Measurements from ENCODE around the gene LIPC.

Gene LIPC

DNA sequence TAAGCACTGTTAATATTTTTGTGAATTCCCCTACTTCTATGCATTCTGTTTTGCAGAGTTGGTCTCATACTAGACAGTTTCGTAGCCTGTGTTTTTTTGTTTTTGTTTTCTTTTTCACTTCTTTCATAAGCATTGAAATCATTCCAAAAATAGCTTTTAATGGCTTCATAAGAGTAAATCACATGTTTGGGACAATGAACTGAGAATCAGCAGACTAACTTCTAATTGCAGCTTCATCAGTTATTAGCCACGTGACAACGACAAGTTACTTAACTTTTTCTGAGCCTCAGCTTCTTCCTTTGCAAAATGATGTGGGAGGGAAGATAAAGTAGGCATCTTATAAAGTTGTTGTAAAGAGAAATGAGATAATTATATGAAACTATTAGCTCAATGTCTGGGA, 124.8 kb downstream of the LIPC start:
- Histone ChIP-seq H3K4me1 (ENCODE audit: control insufficient read depth, insufficient read depth, low read length, poor library complexity, severe bottlenecking) (no peaks in the 10 kb centered on the region), H3K27me3 (replicated peaks; ENCODE audit: control insufficient read depth, insufficient read depth, low read length, poor library complexity, severe bottlenecking) (no peaks in the 10 kb centered on the region), H3K36me3 (ENCODE audit: control insufficient read depth, insufficient read depth, low read length) (no peaks in the 10 kb centered on the region)

GRCh38 chr15:58558777-58559176, 127.0 kb downstream of the LIPC start:
- no peak for DNase-seq

More for the DNA sequence above, 124.8 kb downstream of the LIPC start:
- H3K9me3 ChIP-seq (ENCODE audit: control insufficient read depth, low read length): no peaks in the 10 kb centered on the region
- no peak for DNase-seq
- H3K4me3 ChIP-seq (ENCODE audit: insufficient read depth, low read depth, low read length, poor library complexity, severe bottlenecking): no peak overlapping the region
- H3K27ac ChIP-seq (ENCODE audit: insufficient read depth, low read length, poor library complexity, severe bottlenecking): no peak overlapping the region

DNA sequence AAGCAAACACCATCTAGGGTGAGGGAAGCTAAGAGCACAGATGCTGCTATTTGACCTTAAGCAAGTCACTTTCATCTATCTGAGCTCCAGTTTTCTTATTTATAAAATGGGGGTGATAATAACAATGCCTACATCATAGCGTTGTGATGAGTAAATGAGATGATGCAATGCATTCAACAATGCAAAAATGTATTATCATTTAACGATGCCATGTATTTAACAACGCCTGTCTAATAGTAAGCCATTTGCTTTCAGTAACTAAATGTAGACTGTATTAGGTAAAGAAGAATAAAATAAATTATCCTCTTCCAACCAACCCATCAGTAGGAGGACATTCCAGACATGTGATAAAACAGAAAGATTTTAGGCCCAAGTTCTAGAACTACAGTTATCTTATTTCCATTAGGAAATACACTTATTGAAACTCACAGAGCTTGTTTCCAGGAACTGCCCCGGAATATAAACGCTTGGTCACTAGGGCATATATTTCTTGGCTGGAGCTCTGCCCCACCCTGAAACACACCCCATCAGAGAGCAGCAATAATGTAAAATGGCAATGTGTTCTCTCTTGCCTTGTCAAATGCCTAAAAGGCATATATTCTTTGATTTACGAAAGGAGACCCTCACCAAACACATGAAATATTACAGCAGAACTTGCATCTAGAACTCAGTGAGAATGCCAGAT, 128.3 kb downstream of the LIPC start:
- no peaks in the 10 kb centered on the region for H3K27me3 ChIP-seq (replicated peaks; ENCODE audit: control insufficient read depth, insufficient read depth, low read length, poor library complexity, severe bottlenecking)
- DNase-seq: no peak
- H3K9me3 ChIP-seq (ENCODE audit: control insufficient read depth, low read length): no peaks in the 10 kb centered on the region
- H3K4me1 ChIP-seq (ENCODE audit: control insufficient read depth, insufficient read depth, low read length, poor library complexity, severe bottlenecking): no peaks in the 10 kb centered on the region
- H3K27ac ChIP-seq (ENCODE audit: insufficient read depth, low read length, poor library complexity, severe bottlenecking): no peak overlapping the region
- no peak overlapping the region for H3K4me3 ChIP-seq (ENCODE audit: insufficient read depth, low read depth, low read length, poor library complexity, severe bottlenecking)
- H3K36me3 ChIP-seq (ENCODE audit: control insufficient read depth, insufficient read depth, low read length): no peaks in the 10 kb centered on the region

More at GRCh38 chr15:58558777-58559176, 127.0 kb downstream of the LIPC start:
- no peaks in the 10 kb centered on the region for H3K36me3 ChIP-seq (ENCODE audit: control insufficient read depth, insufficient read depth, low read length)
- H3K4me1 ChIP-seq (ENCODE audit: control insufficient read depth, insufficient read depth, low read length, poor library complexity, severe bottlenecking): no peaks in the 10 kb centered on the region
- H3K9me3 ChIP-seq (ENCODE audit: control insufficient read depth, low read length): no peaks in the 10 kb centered on the region
- H3K27me3 ChIP-seq (replicated peaks; ENCODE audit: control insufficient read depth, insufficient read depth, low read length, poor library complexity, severe bottlenecking): no peaks in the 10 kb centered on the region
- no peak overlapping the region for H3K4me3 ChIP-seq (ENCODE audit: insufficient read depth, low read depth, low read length, poor library complexity, severe bottlenecking)
- H3K27ac ChIP-seq (ENCODE audit: insufficient read depth, low read length, poor library complexity, severe bottlenecking): no peak overlapping the region

DNA sequence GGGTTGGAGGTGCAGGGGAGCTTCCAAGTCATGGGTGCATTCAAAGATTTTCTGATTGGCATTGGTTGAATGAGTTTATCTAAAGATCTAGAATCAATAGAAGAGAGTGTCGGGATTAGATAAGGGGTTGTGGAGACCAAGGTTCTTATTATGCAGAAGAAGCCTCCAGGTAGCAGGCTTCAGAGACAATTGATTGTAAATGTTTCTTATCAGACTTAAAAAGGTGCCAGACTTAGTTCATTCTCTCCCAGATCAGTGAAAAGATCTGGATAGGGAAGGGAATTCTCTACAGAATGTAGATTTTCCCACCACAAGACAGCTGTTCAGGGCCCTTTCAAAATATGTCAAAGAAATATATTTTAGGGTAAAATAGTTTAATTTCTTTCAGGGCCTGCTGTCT, 129.5 kb downstream of the LIPC start:
- no peak overlapping the region for H3K4me3 ChIP-seq (ENCODE audit: insufficient read depth, low read depth, low read length, poor library complexity, severe bottlenecking)
- no peaks in the 10 kb centered on the region for H3K9me3 ChIP-seq (ENCODE audit: control insufficient read depth, low read length)
- H3K27ac ChIP-seq (ENCODE audit: insufficient read depth, low read length, poor library complexity, severe bottlenecking): no peak overlapping the region
- H3K27me3 ChIP-seq (replicated peaks; ENCODE audit: control insufficient read depth, insufficient read depth, low read length, poor library complexity, severe bottlenecking): no peaks in the 10 kb centered on the region
- no peak for DNase-seq
- no peaks in the 10 kb centered on the region for H3K4me1 ChIP-seq (ENCODE audit: control insufficient read depth, insufficient read depth, low read length, poor library complexity, severe bottlenecking)
- H3K36me3 ChIP-seq (ENCODE audit: control insufficient read depth, insufficient read depth, low read length): no peaks in the 10 kb centered on the region

DNA sequence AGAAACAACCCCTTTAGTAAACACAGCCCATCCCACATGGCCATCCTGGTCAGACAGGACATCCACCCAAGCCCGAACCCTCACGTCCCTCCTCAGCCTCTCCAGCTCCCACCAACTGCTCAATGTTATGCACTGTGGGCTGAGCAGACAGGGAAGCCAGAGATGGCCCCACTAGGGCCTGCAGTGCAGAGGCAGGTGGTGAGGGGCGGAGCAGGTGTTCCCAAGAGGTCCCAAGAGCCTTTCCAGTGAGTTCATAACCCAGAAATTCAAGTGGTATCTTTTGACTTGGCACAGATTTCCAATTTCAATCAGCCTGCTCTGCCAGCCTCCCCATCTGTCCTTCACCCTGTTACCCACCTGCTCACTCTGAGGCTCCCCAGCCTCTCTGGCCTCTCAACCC, 130.3 kb downstream of the LIPC start:
- Histone ChIP-seq H3K9me3 (ENCODE audit: control insufficient read depth, low read length) (no peaks in the 10 kb centered on the region), H3K36me3 (ENCODE audit: control insufficient read depth, insufficient read depth, low read length) (no peaks in the 10 kb centered on the region), H3K4me3 (ENCODE audit: insufficient read depth, low read depth, low read length, poor library complexity, severe bottlenecking) (no peak overlapping the region), H3K4me1 (ENCODE audit: control insufficient read depth, insufficient read depth, low read length, poor library complexity, severe bottlenecking) (no peaks in the 10 kb centered on the region), H3K27ac (ENCODE audit: insufficient read depth, low read length, poor library complexity, severe bottlenecking) (no peak overlapping the region), H3K27me3 (replicated peaks; ENCODE audit: control insufficient read depth, insufficient read depth, low read length, poor library complexity, severe bottlenecking) (no peaks in the 10 kb centered on the region)
- DNase-seq: no peak

DNA sequence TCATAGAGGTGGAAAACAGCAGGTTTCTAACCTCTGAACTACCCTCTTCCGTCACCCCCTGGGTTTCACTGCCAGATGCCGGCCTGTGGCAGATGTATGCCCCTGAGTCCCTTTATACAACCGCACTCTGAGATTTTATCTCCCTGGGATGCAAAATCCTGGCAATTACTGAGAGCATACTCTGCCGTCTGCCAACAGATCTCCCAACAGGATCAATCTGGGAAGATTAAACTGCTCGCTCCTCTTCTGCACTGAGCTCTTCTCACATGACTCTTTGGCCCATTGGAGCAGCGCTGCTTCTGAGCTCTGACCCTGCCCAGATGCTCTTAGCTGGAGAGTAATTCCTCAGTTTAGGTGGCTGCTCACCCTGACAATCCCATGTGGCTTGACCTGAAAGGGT, 133.2 kb downstream of the LIPC start:
- no peak for DNase-seq

GRCh38 chr15:58565619-58566018, 133.8 kb downstream of the LIPC start:
- Histone ChIP-seq H3K27ac (ENCODE audit: insufficient read depth, low read length, poor library complexity, severe bottlenecking) (no peak overlapping the region), H3K36me3 (ENCODE audit: control insufficient read depth, insufficient read depth, low read length) (no peaks in the 10 kb centered on the region), H3K4me1 (ENCODE audit: control insufficient read depth, insufficient read depth, low read length, poor library complexity, severe bottlenecking) (no peaks in the 10 kb centered on the region), H3K4me3 (ENCODE audit: insufficient read depth, low read depth, low read length, poor library complexity, severe bottlenecking) (no peak overlapping the region), H3K27me3 (replicated peaks; ENCODE audit: control insufficient read depth, insufficient read depth, low read length, poor library complexity, severe bottlenecking) (no peaks in the 10 kb centered on the region), H3K9me3 (ENCODE audit: control insufficient read depth, low read length) (no peaks in the 10 kb centered on the region)
- no peak for DNase-seq

More for the DNA sequence above, 133.2 kb downstream of the LIPC start:
- H3K4me3 ChIP-seq (ENCODE audit: insufficient read depth, low read depth, low read length, poor library complexity, severe bottlenecking): no peak overlapping the region
- no peaks in the 10 kb centered on the region for H3K27me3 ChIP-seq (replicated peaks; ENCODE audit: control insufficient read depth, insufficient read depth, low read length, poor library complexity, severe bottlenecking)
- H3K27ac ChIP-seq (ENCODE audit: insufficient read depth, low read length, poor library complexity, severe bottlenecking): no peak overlapping the region
- no peaks in the 10 kb centered on the region for H3K9me3 ChIP-seq (ENCODE audit: control insufficient read depth, low read length)
- H3K4me1 ChIP-seq (ENCODE audit: control insufficient read depth, insufficient read depth, low read length, poor library complexity, severe bottlenecking): no peaks in the 10 kb centered on the region
- no peaks in the 10 kb centered on the region for H3K36me3 ChIP-seq (ENCODE audit: control insufficient read depth, insufficient read depth, low read length)

DNA sequence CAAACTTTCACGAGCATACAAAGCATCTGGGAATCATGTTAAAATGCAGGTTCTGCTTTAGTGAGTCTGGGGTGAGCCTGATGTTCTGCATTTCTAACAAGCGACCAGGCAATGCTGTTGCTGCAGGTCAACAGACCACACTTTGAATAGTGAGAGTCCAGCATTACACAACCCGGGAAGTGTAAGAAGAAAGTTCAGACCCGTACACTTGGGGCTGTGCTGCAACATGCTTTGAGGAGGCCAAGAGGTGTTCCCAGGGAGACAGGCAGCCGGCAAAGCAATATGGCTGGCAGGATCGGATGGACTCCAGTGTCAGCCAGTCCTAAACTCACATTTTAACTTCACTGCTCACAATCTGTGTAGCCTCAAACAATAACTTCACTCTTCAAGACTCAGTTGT, 134.2 kb downstream of the LIPC start:
- Histone ChIP-seq H3K27ac (ENCODE audit: insufficient read depth, low read length, poor library complexity, severe bottlenecking) (no peak overlapping the region), H3K36me3 (ENCODE audit: control insufficient read depth, insufficient read depth, low read length) (no peaks in the 10 kb centered on the region), H3K9me3 (ENCODE audit: control insufficient read depth, low read length) (no peaks in the 10 kb centered on the region), H3K27me3 (replicated peaks; ENCODE audit: control insufficient read depth, insufficient read depth, low read length, poor library complexity, severe bottlenecking) (no peaks in the 10 kb centered on the region), H3K4me3 (ENCODE audit: insufficient read depth, low read depth, low read length, poor library complexity, severe bottlenecking) (no peak overlapping the region), H3K4me1 (ENCODE audit: control insufficient read depth, insufficient read depth, low read length, poor library complexity, severe bottlenecking) (no peaks in the 10 kb centered on the region)
- no peak for DNase-seq

DNA sequence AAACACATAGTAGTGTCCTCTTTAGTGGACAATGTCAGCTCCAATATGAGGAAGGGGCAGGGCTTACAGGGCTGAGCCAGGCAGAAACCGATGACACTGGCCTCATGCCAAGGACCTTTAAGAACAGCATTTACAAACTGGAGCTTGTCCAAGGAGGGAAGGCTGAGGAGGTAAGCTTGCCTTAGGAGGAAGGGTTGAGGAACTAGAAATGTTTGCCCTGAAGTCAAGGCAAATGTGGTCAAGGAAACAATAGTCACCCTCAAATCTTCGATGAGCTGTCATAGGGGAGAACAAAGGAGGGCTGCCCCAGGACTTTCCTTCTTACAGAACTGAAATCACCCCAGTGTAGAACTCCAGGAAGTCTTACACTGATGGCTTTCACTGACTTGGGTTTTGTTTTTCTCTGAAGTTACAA, 136.4 kb downstream of the LIPC start:
- Histone ChIP-seq H3K27ac (ENCODE audit: insufficient read depth, low read length, poor library complexity, severe bottlenecking) (no peak overlapping the region), H3K9me3 (ENCODE audit: control insufficient read depth, low read length) (no peaks in the 10 kb centered on the region), H3K4me1 (ENCODE audit: control insufficient read depth, insufficient read depth, low read length, poor library complexity, severe bottlenecking) (no peaks in the 10 kb centered on the region), H3K36me3 (ENCODE audit: control insufficient read depth, insufficient read depth, low read length) (no peaks in the 10 kb centered on the region), H3K4me3 (ENCODE audit: insufficient read depth, low read depth, low read length, poor library complexity, severe bottlenecking) (no peak overlapping the region), H3K27me3 (replicated peaks; ENCODE audit: control insufficient read depth, insufficient read depth, low read length, poor library complexity, severe bottlenecking) (no peaks in the 10 kb centered on the region)
- no peak for DNase-seq

GRCh38 chr15:58569455-58569854, 137.7 kb downstream of the LIPC start:
- Histone ChIP-seq H3K36me3 (ENCODE audit: control insufficient read depth, insufficient read depth, low read length) (no peaks in the 10 kb centered on the region), H3K4me3 (ENCODE audit: insufficient read depth, low read depth, low read length, poor library complexity, severe bottlenecking) (no peak overlapping the region), H3K9me3 (ENCODE audit: control insufficient read depth, low read length) (no peaks in the 10 kb centered on the region), H3K4me1 (ENCODE audit: control insufficient read depth, insufficient read depth, low read length, poor library complexity, severe bottlenecking) (no peaks in the 10 kb centered on the region), H3K27me3 (replicated peaks; ENCODE audit: control insufficient read depth, insufficient read depth, low read length, poor library complexity, severe bottlenecking) (no peaks in the 10 kb centered on the region), H3K27ac (ENCODE audit: insufficient read depth, low read length, poor library complexity, severe bottlenecking) (no peak overlapping the region)
- no peak for DNase-seq

Measured in effector memory CD4-positive, alpha-beta T cell (primary cell).